Large intestine (tissue), 3 donors: ENCODE measurements around the gene SLC5A10. TPM values are rescaled to one million over a fixed set of nuclear protein-coding genes. Genes with fewer than 3 reads are reported as not detected.

Experiments used
- DNase-seq, 2 donors: peaks; one replicate each; pipeline versions ENCODE4 v3.0.0 to v3.0.0-alpha.2; 2013
- H3K27ac ChIP-seq: one replicate; pipeline ENCODE4 v1.5.1; 2013; ENCODE audit warnings: low read length
- H3K27me3 ChIP-seq: 2 replicates; pipeline ENCODE4 v1.6.1; 2013; ENCODE audit warnings: low read length; ENCODE audit not compliant: control insufficient read depth, insufficient read depth
- H3K36me3 ChIP-seq: 2 replicates; pipeline ENCODE4 v1.6.1; 2013; ENCODE audit warnings: low read length; ENCODE audit not compliant: control insufficient read depth, insufficient read depth
- H3K4me1 ChIP-seq: one replicate; pipeline ENCODE4 v1.6.1; 2013; ENCODE audit warnings: low read length; ENCODE audit not compliant: control insufficient read depth, insufficient read depth
- H3K4me3 ChIP-seq: one replicate; pipeline ENCODE4 v1.5.1; 2013; ENCODE audit warnings: low read length
- H3K9me3 ChIP-seq: one replicate; pipeline ENCODE4 v1.6.1; 2013; ENCODE audit warnings: mild to moderate bottlenecking, low read depth, low read length, moderate library complexity; ENCODE audit not compliant: control insufficient read depth
- WGBS: methylation state at CpG from one replicate; pipeline ENCODE4 v1.1.5; 2013; ENCODE audit warnings: low lambda C conversion rate; ENCODE audit not compliant: insufficient coverage; 5-methylcytosine and 5-hydroxymethylcytosine counted together
- polyA plus RNA-seq: library from polyadenylated mRNA; unstranded; fragments of 120-200 nt; gene quantifications from one replicate; pipeline ENCODE4 v1.2.1, GENCODE V29; 2013

SLC5A10 gene
- polyA plus RNA-seq, 1 donor: 0.30 TPM

DNA sequence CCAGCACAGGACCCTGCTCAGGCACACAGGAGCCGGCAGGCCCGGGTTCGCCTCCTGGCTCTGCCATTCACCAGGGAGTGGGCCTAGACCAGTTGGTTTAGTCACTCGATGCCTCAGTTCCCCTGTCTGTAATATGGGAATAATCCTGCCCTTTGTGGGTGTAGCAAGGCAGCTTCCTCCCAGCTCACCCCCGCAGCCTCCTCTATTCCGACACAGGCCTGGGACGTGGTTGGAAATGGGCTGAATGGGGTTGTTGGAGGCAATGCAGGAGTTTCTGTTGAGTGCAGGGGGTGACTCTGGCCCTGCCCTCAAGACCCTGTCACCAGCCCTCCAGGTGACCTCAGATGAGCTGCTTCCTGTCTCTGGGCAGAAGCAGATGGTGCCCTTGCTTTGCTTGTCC is 19.8 kb downstream of the SLC5A10 start:
- no peak overlapping the region for H3K27ac ChIP-seq
- H3K36me3 ChIP-seq: peaks cover 49% of the 10 kb centered on the region
- H3K4me3 ChIP-seq: no peak overlapping the region
- DNase-seq: no peak
- WGBS: no CpG with 5 or more reads among the region's 7 CpGs
- no peaks in the 10 kb centered on the region for H3K27me3 ChIP-seq
- H3K4me1 ChIP-seq: peaks cover 34% of the 10 kb centered on the region
- no peaks in the 10 kb centered on the region for H3K9me3 ChIP-seq

DNA sequence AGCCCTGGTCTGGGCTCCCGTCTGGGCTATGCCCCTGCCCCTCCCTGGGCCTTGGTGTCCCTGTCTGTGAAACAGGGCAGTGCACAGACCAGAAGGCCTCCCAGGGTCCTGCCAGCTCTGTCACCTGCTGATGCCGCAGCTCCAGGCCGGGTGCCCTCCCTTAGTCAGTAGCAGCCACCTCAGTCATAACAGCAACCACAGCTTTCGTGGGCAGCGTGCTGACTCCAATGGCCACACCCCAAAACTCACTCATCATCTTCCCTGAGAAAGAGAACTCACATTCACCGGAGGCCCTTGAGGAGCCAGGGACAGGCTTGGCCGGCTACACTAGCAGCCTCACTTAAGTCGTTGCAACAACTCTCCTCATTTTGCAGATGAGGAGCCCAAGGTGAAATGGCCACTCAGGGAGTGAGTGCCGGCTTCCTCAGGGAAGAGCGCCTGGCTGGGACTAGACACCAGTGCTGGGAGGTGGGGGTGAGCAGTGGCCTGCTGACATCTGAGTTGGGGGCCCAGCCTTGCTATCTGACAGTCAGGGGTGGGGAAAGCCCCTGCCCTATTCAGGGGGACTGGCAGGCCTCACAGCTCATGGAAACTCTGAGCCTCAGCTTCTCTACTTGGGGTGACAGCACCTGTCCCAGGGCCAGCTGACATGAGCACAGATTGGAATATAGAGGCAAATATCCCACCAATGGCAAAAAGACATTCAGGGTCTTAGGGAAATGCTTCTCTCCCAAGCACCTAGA is 22.6 kb downstream of the SLC5A10 start:
- peaks cover 10% of the 10 kb centered on the region for H3K4me1 ChIP-seq
- no CpG with 5 or more reads among the region's 10 CpGs for WGBS
- peaks cover 77% of the 10 kb centered on the region for H3K36me3 ChIP-seq
- H3K27ac ChIP-seq: no peak overlapping the region
- no peak for DNase-seq
- H3K4me3 ChIP-seq: no peak overlapping the region
- no peaks in the 10 kb centered on the region for H3K9me3 ChIP-seq
- H3K27me3 ChIP-seq: no peaks in the 10 kb centered on the region

DNA sequence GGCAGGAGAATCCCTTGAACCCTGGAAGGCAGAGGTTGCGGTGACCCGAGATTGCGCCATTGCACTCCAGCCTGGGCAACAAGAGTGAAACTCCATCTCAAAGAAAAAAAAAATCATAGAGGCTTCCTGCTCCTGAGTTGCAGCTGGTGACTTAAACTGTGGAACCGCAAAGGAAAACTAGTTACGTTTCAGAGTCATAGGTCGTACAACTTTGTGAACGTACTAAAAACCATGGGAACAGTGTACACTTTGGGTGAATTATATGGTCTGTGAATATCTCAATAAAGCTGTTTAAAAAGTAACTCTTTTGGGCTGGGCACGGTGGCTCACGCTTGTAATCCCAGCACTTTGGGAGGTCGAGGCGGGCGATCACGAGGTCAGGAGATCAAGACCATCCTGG is 23.6 kb downstream of the SLC5A10 start:
- peaks cover 4% of the 10 kb centered on the region for H3K4me1 ChIP-seq
- H3K27ac ChIP-seq: no peak overlapping the region
- H3K27me3 ChIP-seq: no peaks in the 10 kb centered on the region
- H3K36me3 ChIP-seq: peaks cover 80% of the 10 kb centered on the region
- no peaks in the 10 kb centered on the region for H3K9me3 ChIP-seq
- H3K4me3 ChIP-seq: no peak overlapping the region
- WGBS: 83% methylated on average over 3 of the region's 13 CpGs
- DNase-seq: no peak

DNA sequence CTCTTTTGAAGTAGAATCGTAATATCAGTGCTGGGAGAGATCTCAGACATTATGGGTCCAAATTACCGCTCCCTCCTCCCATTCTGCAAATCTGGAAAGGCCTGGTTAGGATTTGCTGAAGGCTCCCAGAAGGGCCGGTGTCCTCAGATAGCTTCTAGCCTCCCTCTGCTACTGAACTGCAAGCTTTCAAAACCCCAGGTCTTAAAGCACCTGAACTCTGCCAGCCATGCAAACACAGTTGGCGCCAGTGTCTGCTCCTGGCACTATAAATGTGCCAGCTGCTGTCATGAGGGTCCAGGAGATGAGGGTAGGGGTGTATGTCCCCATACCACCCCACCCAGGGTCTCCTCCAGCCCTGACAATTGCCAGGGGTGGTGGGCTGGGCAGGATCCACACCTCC is 24.2 kb downstream of the SLC5A10 start:
- peaks cover 76% of the 10 kb centered on the region for H3K36me3 ChIP-seq
- WGBS: no CpG with 5 or more reads among the region's 4 CpGs
- no peak overlapping the region for H3K27ac ChIP-seq
- H3K4me3 ChIP-seq: no peak overlapping the region
- no peak for DNase-seq
- H3K4me1 ChIP-seq: peaks cover 10% of the 10 kb centered on the region
- H3K27me3 ChIP-seq: no peaks in the 10 kb centered on the region
- H3K9me3 ChIP-seq: no peaks in the 10 kb centered on the region

DNA sequence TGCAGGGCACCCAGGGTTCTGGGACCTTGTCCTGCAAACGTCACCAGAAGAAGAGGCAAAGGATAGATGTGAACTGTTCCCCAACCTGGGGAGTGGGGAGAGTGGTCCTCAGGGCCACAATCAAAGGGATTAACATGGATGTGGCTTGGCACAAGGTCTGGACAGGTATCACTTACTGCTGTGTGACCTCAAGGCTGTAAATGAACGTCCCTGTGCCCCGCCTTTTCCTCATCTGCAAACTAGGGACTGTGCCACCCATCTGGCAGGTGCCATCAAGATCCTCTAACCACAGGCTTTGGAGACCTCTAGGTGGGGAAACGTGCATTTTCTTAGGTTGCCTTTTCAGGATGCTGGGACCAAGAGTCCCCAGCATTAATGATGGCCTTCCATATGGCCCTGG is 25.1 kb downstream of the SLC5A10 start:
- Histone ChIP-seq H3K27me3 (no peaks in the 10 kb centered on the region), H3K4me1 (peaks cover 17% of the 10 kb centered on the region), H3K36me3 (peaks cover 67% of the 10 kb centered on the region), H3K4me3 (no peak overlapping the region), H3K9me3 (no peaks in the 10 kb centered on the region), H3K27ac (no peak overlapping the region)
- WGBS: no CpG with 5 or more reads among the region's 4 CpGs
- DNase-seq: no peak

DNA sequence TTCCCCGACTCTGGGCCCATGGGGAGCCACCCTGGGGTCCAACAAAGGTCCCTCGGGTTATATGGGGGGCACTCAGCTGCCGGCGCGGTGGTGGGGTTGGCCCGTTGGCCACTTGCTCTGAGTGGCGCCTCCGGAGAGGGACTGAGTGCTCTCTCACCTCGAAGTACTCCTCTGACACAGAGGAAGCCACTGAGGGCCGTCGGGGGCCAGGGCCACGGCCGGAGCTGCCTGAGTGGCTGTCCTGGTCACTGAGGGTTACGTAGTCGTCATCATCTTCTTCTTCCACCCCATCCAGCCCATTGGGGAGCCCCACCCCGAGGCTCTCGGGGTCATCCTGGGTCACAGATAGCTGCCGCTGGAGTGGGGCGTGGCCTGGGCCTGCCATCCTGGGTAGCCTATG is 25.7 kb downstream of the SLC5A10 start:
- Histone ChIP-seq H3K27me3 (no peaks in the 10 kb centered on the region), H3K27ac (no peak overlapping the region), H3K4me3 (no peak overlapping the region), H3K4me1 (peaks cover 23% of the 10 kb centered on the region), H3K9me3 (no peaks in the 10 kb centered on the region), H3K36me3 (peaks cover 63% of the 10 kb centered on the region)
- no peak for DNase-seq
- no CpG with 5 or more reads among the region's 19 CpGs for WGBS

DNA sequence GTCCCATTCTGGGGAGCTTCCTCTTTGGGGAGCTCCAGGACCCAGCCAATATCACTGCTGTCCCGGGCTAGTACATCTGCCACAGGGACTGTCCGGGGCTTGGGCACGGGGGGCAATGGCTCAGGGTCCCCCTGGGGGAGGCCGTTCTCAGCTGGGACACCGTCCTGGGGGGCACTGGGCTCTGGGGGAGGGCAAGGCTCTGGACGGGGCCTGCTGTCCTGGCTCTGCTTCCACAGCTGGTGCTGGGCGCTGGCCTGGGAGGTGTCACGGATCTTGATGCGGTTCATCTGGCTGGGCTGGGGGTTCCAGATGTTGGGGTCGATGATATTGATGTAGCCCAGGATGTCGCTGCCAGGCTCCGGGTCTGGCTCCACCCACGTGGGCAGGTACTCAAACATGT is 26.1 kb downstream of the SLC5A10 start:
- Histone ChIP-seq H3K4me1 (peaks cover 27% of the 10 kb centered on the region), H3K36me3 (peaks cover 64% of the 10 kb centered on the region), H3K27ac (no peak overlapping the region), H3K27me3 (no peaks in the 10 kb centered on the region), H3K4me3 (no peak overlapping the region), H3K9me3 (no peaks in the 10 kb centered on the region)
- no peak for DNase-seq
- WGBS: no CpG with 5 or more reads among the region's 13 CpGs

DNA sequence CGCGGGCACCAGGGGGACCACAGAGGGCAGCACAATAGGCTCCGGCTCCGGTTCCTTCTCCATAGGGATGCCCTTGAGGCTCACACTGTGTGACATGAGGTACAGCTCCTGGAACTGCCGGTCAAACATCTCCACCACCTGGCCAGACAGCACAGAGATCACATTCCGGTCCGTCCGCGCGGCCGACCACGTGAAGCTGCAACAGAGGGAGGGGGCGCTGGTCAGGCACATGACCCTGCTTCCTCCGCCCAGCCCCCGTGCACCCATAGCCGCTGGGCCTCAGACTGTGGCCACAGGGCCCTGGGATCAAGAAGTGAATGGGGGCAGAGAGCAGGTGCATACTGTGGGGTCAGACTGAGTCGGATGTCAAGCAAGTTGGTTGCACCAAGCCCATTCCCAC is 26.7 kb downstream of the SLC5A10 start:
- no peak overlapping the region for H3K27ac ChIP-seq
- no peak for DNase-seq
- no CpG with 5 or more reads among the region's 17 CpGs for WGBS

DNA sequence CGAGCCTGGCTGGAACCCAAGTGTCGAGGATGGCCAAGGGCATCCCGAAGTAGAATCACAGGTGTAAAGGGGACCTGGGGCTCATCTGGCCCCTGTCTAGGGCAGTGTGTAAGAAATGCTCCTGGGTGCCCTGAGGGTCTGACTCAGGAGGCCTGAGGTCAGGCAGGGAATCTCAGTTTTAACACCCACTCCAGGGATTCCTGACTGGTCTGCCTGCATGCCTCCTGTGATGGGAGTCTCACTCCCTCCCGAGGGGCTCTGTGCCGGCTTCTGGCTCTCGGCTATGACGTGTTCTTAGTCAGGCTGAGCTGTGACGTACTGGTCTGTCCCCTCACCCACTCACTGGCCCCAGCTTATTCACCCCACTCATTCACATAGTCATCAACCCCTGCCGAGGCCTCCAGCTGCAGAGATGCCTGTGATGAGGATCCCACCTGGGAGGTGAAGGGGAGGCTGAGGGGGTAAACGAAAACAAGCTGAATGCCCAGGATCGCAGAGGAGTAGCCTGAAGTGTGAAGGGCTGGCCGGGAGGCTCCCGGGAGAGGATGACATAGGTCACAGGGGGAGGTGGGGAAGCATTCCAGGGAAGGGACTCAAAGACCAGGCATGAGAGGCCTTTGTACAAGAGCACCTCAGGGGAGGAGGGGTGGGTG is 28.8 kb downstream of the SLC5A10 start:
- peaks cover 73% of the 10 kb centered on the region for H3K36me3 ChIP-seq
- WGBS: no CpG with 5 or more reads among the region's 13 CpGs
- peaks cover 37% of the 10 kb centered on the region for H3K4me1 ChIP-seq
- peak in 1 of 2 donors; percentile 60 for DNase-seq
- H3K9me3 ChIP-seq: no peaks in the 10 kb centered on the region
- H3K27ac ChIP-seq: peak overlapping the region; percentile 98
- H3K27me3 ChIP-seq: no peaks in the 10 kb centered on the region
- no peak overlapping the region for H3K4me3 ChIP-seq

More for the DNA sequence above, 26.7 kb downstream of the SLC5A10 start:
- Histone ChIP-seq H3K4me1 (peaks cover 33% of the 10 kb centered on the region), H3K27me3 (no peaks in the 10 kb centered on the region), H3K4me3 (no peak overlapping the region), H3K9me3 (no peaks in the 10 kb centered on the region), H3K36me3 (peaks cover 65% of the 10 kb centered on the region)

DNA sequence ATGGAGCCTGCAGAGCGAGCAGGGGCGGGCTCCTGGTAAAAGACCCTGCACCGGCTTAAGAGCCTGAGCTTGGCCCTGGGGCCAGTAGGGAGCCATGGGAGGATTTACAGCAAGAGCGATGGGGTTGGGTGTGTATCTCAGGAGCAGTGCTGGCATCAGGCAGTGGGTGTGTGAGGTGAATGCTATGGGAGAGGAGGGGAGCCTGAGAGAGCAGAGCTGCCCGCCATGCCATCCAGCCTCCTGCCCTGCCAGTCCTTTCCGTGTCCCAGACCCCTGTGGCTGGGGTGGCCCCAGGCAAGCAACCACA is 29.3 kb downstream of the SLC5A10 start:
- H3K27ac ChIP-seq: peak overlapping the region; percentile 98

More for the DNA sequence above, 29.3 kb downstream of the SLC5A10 start:
- no peak for DNase-seq
- H3K4me3 ChIP-seq: no peak overlapping the region
- H3K27me3 ChIP-seq: no peaks in the 10 kb centered on the region
- H3K36me3 ChIP-seq: peaks cover 74% of the 10 kb centered on the region
- WGBS: no CpG with 5 or more reads among the region's 6 CpGs
- peaks cover 37% of the 10 kb centered on the region for H3K4me1 ChIP-seq
- H3K9me3 ChIP-seq: no peaks in the 10 kb centered on the region
